Prostate gland (tissue), 2 donors: ENCODE results near the gene SLC27A6. TPM values are rescaled to one million over a fixed set of nuclear protein-coding genes. Genes with fewer than 3 reads are reported as not detected.

ENCODE experiments used
- DNase-seq: peaks from one replicate; pipeline ENCODE4 v3.0.0-alpha.2; 2019; ENCODE audit warnings: low spot score
- H3K27ac ChIP-seq, 2 donors: fragments of 200-600 bp; sonication (generic); 2 replicates each; pipeline ENCODE4 v1.5.1; 2017 to 2019
- H3K27me3 ChIP-seq: fragments of 200-600 bp; sonication (generic); replicated peaks from 2 replicates; pipeline ENCODE4 v1.5.1; 2019; ENCODE audit not compliant: insufficient read depth
- H3K36me3 ChIP-seq, 2 donors: fragments of 200-600 bp; sonication (generic); 1 replicate in 1 of 2; 2 replicates in 1 of 2; pipeline versions ENCODE4 v1.5.1 to v1.8.1; 2017 to 2019
- H3K4me1 ChIP-seq: fragments of 200-600 bp; sonication (generic); replicated peaks from 2 replicates; pipeline ENCODE4 v1.5.1; 2019
- H3K4me3 ChIP-seq, 2 donors: fragments of 200-600 bp; sonication (generic); 2 replicates each; pipeline ENCODE4 v1.5.1; 2017 to 2019
- H3K9me3 ChIP-seq: fragments of 200-600 bp; sonication (generic); 2 replicates; pipeline ENCODE4 v1.5.1; 2017
- CTCF ChIP-seq, 4 experiments: fragments of 200-600 bp in 2 of 4; fragments of 450-650 bp in 2 of 4; sonication (generic) in 2 of 4; IDR thresholded peaks; 1 replicate in 3 of 4; 2 replicates in 1 of 4; pipeline ENCODE4 v1.5.1; 2016 to 2019; ENCODE audit warnings: antibody characterized with exemption in 4 of 4, mild to moderate bottlenecking in 2 of 4, moderate library complexity in 2 of 4
- POLR2A ChIP-seq: fragments of 450-650 bp; IDR thresholded peaks from one replicate; pipeline ENCODE4 v1.6.1; 2016; ENCODE audit warnings: antibody characterized with exemption, mild to moderate bottlenecking
- POLR2AphosphoS5 ChIP-seq: sonication (generic); formaldehyde crosslinking; IDR thresholded peaks from one replicate; pipeline ENCODE4 v1.6.1; 2017; ENCODE audit warnings: antibody characterized with exemption
- WGBS: methylation state at CpG from one replicate; pipeline ENCODE4 v1.1.5; 2018; 5-methylcytosine and 5-hydroxymethylcytosine counted together
- intact Hi-C: fragments of 100-400 bp; cut with DNase I; formaldehyde crosslinking; loops from one replicate; pipeline ENCODE4 v1.14.2; 2022
- total RNA-seq, 2 donors: library from RNA; depleted of rRNA; stranded (reverse); fragments of >200 nt; gene quantifications; one replicate each; pipeline ENCODE4 v1.1.0, GENCODE V29; 2016

SLC27A6 gene
- total RNA-seq, 2 donors from 2014 or later: 1.1 to 25.3 TPM

GRCh38 chr5:128956164-128956563, 9.1 kb upstream of the SLC27A6 start:
- H3K4me1 ChIP-seq: no peaks in the 10 kb centered on the region
- H3K27ac ChIP-seq: no peak overlapping the region
- intact Hi-C loops: no loop called here
- H3K36me3 ChIP-seq: no peaks in the 10 kb centered on the region
- H3K9me3 ChIP-seq: no peaks in the 10 kb centered on the region
- H3K4me3 ChIP-seq: no peak overlapping the region
- DNase-seq: no peak
- TF ChIP-seq CTCF (IDR thresholded peaks at IDR 0.05) (no peak), POLR2AphosphoS5 (no peak), POLR2A (no peak)
- no peaks in the 10 kb centered on the region for H3K27me3 ChIP-seq
- whole genome bisulfite sequencing: 16% methylated on average over 2 of the region's 2 CpGs

GRCh38 chr5:128962211-128962610, 3.1 kb upstream of the SLC27A6 start:
- DNase-seq: no peak
- no peaks in the 10 kb centered on the region for H3K9me3 ChIP-seq
- H3K27ac ChIP-seq: no peak overlapping the region
- TF ChIP-seq POLR2AphosphoS5: no peak
- TF ChIP-seq POLR2A: no peak
- no peak for TF ChIP-seq CTCF (IDR thresholded peaks at IDR 0.05)
- WGBS: 83% methylated on average over 6 of the region's 6 CpGs
- H3K4me1 ChIP-seq: no peaks in the 10 kb centered on the region
- H3K27me3 ChIP-seq: no peaks in the 10 kb centered on the region
- H3K36me3 ChIP-seq: no peaks in the 10 kb centered on the region
- intact Hi-C loops: no loop called here
- no peak overlapping the region for H3K4me3 ChIP-seq

GRCh38 chr5:128965638-128966302, 482 bp downstream of the SLC27A6 start:
- Histone ChIP-seq H3K36me3 (no peaks in the 10 kb centered on the region), H3K27me3 (no peaks in the 10 kb centered on the region), H3K9me3 (no peaks in the 10 kb centered on the region), H3K4me3 (peak overlapping the region; percentile 25 to 27), H3K4me1 (no peaks in the 10 kb centered on the region), H3K27ac (no peak overlapping the region)
- 55% methylated on average over 24 of the region's 24 CpGs for WGBS
- no peak for TF ChIP-seq POLR2AphosphoS5
- TF ChIP-seq CTCF (IDR thresholded peaks at IDR 0.05): no peak
- TF ChIP-seq POLR2A: no peak
- no peak for DNase-seq
- intact Hi-C loops: no loop called here

- Histone ChIP-seq H3K27ac (no peak overlapping the region), H3K27me3 (no peaks in the 10 kb centered on the region), H3K4me3 (no peak overlapping the region), H3K9me3 (no peaks in the 10 kb centered on the region), H3K4me1 (no peaks in the 10 kb centered on the region), H3K36me3 (no peaks in the 10 kb centered on the region)
- TF ChIP-seq CTCF (IDR thresholded peaks at IDR 0.05) (no peak), POLR2AphosphoS5 (no peak), POLR2A (no peak)
- 89% methylated on average over 12 of the region's 12 CpGs for WGBS
- no peak for DNase-seq
- intact Hi-C loops: no loop called here
These were observed 1.1 kb downstream of the SLC27A6 start for GRCh38 chr5:128966375-128966774.

- Histone ChIP-seq H3K27ac (no peak overlapping the region), H3K36me3 (no peaks in the 10 kb centered on the region), H3K27me3 (no peaks in the 10 kb centered on the region), H3K9me3 (no peaks in the 10 kb centered on the region), H3K4me3 (no peak overlapping the region), H3K4me1 (no peaks in the 10 kb centered on the region)
- DNase-seq: no peak
- no peak for TF ChIP-seq POLR2A
- TF ChIP-seq POLR2AphosphoS5: no peak
- no peak for TF ChIP-seq CTCF (IDR thresholded peaks at IDR 0.05)
- intact Hi-C loops: no loop called here
- WGBS: 49% methylated on average over 3 of the region's 3 CpGs
These were observed 1.6 kb downstream of the SLC27A6 start for GRCh38 chr5:128966846-128967245.
